ENCODE data around the gene ADGRL1.

ADGRL1 gene

GRCh38 chr19:14200147-14200841 is 5.7 kb downstream of the ADGRL1 start:
- peak; percentile 57 for TF ChIP-seq RAD21 (IDR thresholded peaks at IDR 0.05; ENCODE audit: low read depth)

GRCh38 chr19:14198384-14199376 is 7.3 kb downstream of the ADGRL1 start:
- TF ChIP-seq CREB1 (IDR thresholded peaks at IDR 0.05; ENCODE audit: low read depth) (no peak), ZBTB7A (IDR thresholded peaks at IDR 0.05; ENCODE audit: low read depth) (no peak), YY1 (IDR thresholded peaks at IDR 0.05; ENCODE audit: low read depth) (no peak), TEAD4 (IDR thresholded peaks at IDR 0.05) (no peak)

GRCh38 chr19:14197882-14198281 is 8.1 kb downstream of the ADGRL1 start:
- TF ChIP-seq TEAD4 (IDR thresholded peaks at IDR 0.05), result no peak
- TF ChIP-seq FOXM1 (IDR thresholded peaks at IDR 0.05; ENCODE audit: borderline replicate concordance, low read depth), result no peak
- TF ChIP-seq USF1 (IDR thresholded peaks at IDR 0.05), result no peak
- no peak for TF ChIP-seq REST (IDR thresholded peaks at IDR 0.05; ENCODE audit: low read depth)
- TF ChIP-seq YY1 (IDR thresholded peaks at IDR 0.05; ENCODE audit: low read depth), result no peak
- no peak for TF ChIP-seq CEBPB (IDR thresholded peaks at IDR 0.05)
- TF ChIP-seq ZBTB7A (IDR thresholded peaks at IDR 0.05; ENCODE audit: low read depth), result no peak
- TF ChIP-seq NFIC (IDR thresholded peaks at IDR 0.05), result no peak
- no peak for TF ChIP-seq EP300 (IDR thresholded peaks at IDR 0.05; ENCODE audit: borderline replicate concordance)
- no peak for TF ChIP-seq TCF12 (IDR thresholded peaks at IDR 0.05; ENCODE audit: low read depth)
- no peak for TF ChIP-seq CREB1 (IDR thresholded peaks at IDR 0.05; ENCODE audit: low read depth)
- no peak for TF ChIP-seq RAD21 (IDR thresholded peaks at IDR 0.05; ENCODE audit: low read depth)
- no peak for TF ChIP-seq TAF1 (IDR thresholded peaks at IDR 0.05; ENCODE audit: low read depth)
- TF ChIP-seq EGR1 (IDR thresholded peaks at IDR 0.05), result no peak
- no peak for TF ChIP-seq MAX (IDR thresholded peaks at IDR 0.05)

GRCh38 chr19:14196105-14196504 is 9.9 kb downstream of the ADGRL1 start:
- TF ChIP-seq RAD21 (IDR thresholded peaks at IDR 0.05; ENCODE audit: low read depth), result peak; percentile 59

- TF ChIP-seq RAD21 (IDR thresholded peaks at IDR 0.05; ENCODE audit: low read depth), result no peak
- no peak for TF ChIP-seq TCF12 (IDR thresholded peaks at IDR 0.05; ENCODE audit: low read depth)
- TF ChIP-seq MAX (IDR thresholded peaks at IDR 0.05), result no peak
- TF ChIP-seq ZBTB7A (IDR thresholded peaks at IDR 0.05; ENCODE audit: low read depth), result no peak
- TF ChIP-seq NFIC (IDR thresholded peaks at IDR 0.05), result no peak
- no peak for TF ChIP-seq FOXM1 (IDR thresholded peaks at IDR 0.05; ENCODE audit: borderline replicate concordance, low read depth)
- no peak for TF ChIP-seq TAF1 (IDR thresholded peaks at IDR 0.05; ENCODE audit: low read depth)
- no peak for TF ChIP-seq EGR1 (IDR thresholded peaks at IDR 0.05)
- no peak for TF ChIP-seq USF1 (IDR thresholded peaks at IDR 0.05)
- no peak for TF ChIP-seq REST (IDR thresholded peaks at IDR 0.05; ENCODE audit: low read depth)
- TF ChIP-seq CEBPB (IDR thresholded peaks at IDR 0.05), result no peak
- TF ChIP-seq YY1 (IDR thresholded peaks at IDR 0.05; ENCODE audit: low read depth), result no peak
- TF ChIP-seq EP300 (IDR thresholded peaks at IDR 0.05; ENCODE audit: borderline replicate concordance), result no peak
- TF ChIP-seq TEAD4 (IDR thresholded peaks at IDR 0.05), result no peak
- TF ChIP-seq CREB1 (IDR thresholded peaks at IDR 0.05; ENCODE audit: low read depth), result no peak
These were observed 16.6 kb downstream of the ADGRL1 start for GRCh38 chr19:14189415-14189814.

GRCh38 chr19:14187561-14187960 is 18.4 kb downstream of the ADGRL1 start:
- no peak for TF ChIP-seq CREB1 (IDR thresholded peaks at IDR 0.05; ENCODE audit: low read depth)
- no peak for TF ChIP-seq TEAD4 (IDR thresholded peaks at IDR 0.05)
- no peak for TF ChIP-seq TAF1 (IDR thresholded peaks at IDR 0.05; ENCODE audit: low read depth)
- TF ChIP-seq REST (IDR thresholded peaks at IDR 0.05; ENCODE audit: low read depth), result no peak
- TF ChIP-seq EP300 (IDR thresholded peaks at IDR 0.05; ENCODE audit: borderline replicate concordance), result no peak
- no peak for TF ChIP-seq RAD21 (IDR thresholded peaks at IDR 0.05; ENCODE audit: low read depth)
- no peak for TF ChIP-seq MAX (IDR thresholded peaks at IDR 0.05)
- TF ChIP-seq ZBTB7A (IDR thresholded peaks at IDR 0.05; ENCODE audit: low read depth), result no peak
- no peak for TF ChIP-seq FOXM1 (IDR thresholded peaks at IDR 0.05; ENCODE audit: borderline replicate concordance, low read depth)
- no peak for TF ChIP-seq YY1 (IDR thresholded peaks at IDR 0.05; ENCODE audit: low read depth)
